Sigmoid colon (tissue), 7 donors: ENCODE data around the gene SLC35B2. TPM values are rescaled to one million over a fixed set of nuclear protein-coding genes. Genes with fewer than 3 reads are reported as not detected.
A peak's percentile ranks its signal among the peaks of the same experiment; 100 is the strongest.

Experiments used
- DNase-seq: peaks from one replicate; pipeline ENCODE4 v3.0.0-alpha.2; 2019
- H3K27ac ChIP-seq, 4 donors: fragments of 200-600 bp; sonication (generic); one replicate each; pipeline ENCODE4 v1.5.1; 2016 to 2019; ENCODE audit warnings: mild to moderate bottlenecking in 1 of 4
- H3K27me3 ChIP-seq, 3 donors: fragments of 200-600 bp; sonication (generic); one replicate each; pipeline ENCODE4 v1.5.1; 2019; ENCODE audit warnings: mild to moderate bottlenecking in 1 of 3
- H3K36me3 ChIP-seq, 4 donors: fragments of 200-600 bp; sonication (generic); one replicate each; pipeline ENCODE4 v1.5.1; 2016 to 2019
- H3K4me1 ChIP-seq, 4 donors: fragments of 200-600 bp; sonication (generic); one replicate each; pipeline ENCODE4 v1.5.1; 2017 to 2019
- H3K4me3 ChIP-seq, 4 donors: fragments of 200-600 bp; sonication (generic); one replicate each; pipeline ENCODE4 v1.5.1; 2017 to 2019; ENCODE audit warnings: mild to moderate bottlenecking in 2 of 4, moderate library complexity in 1 of 4
- H3K9me3 ChIP-seq, 4 donors: fragments of 200-600 bp in 3 of 4; sonication (generic) in 3 of 4; one replicate each; pipeline versions ENCODE4 v1.5.1 to v1.6.1; 2013 to 2019
- EP300 ChIP-seq, 4 donors: sonication (generic); formaldehyde crosslinking; IDR thresholded peaks; one replicate each; pipeline ENCODE4 v1.6.1; 2017; ENCODE audit warnings: antibody characterized with exemption in 4 of 4
- POLR2A ChIP-seq, 2 donors: fragments of 450-650 bp; IDR thresholded peaks; one replicate each; pipeline ENCODE4 v1.6.1; 2016; ENCODE audit warnings: antibody characterized with exemption in 2 of 2, mild to moderate bottlenecking in 2 of 2, moderate library complexity in 2 of 2
- POLR2AphosphoS5 ChIP-seq, 4 donors: sonication (generic); formaldehyde crosslinking; IDR thresholded peaks; one replicate each; pipeline ENCODE4 v1.6.1; 2017; ENCODE audit warnings: antibody characterized with exemption in 4 of 4
- WGBS, 2 donors: extraction: QIAGEN DNeasy Blood & Tissue Kit; methylation state at CpG; one replicate each; pipeline ENCODE4 v1.1.7; 2013; 5-methylcytosine and 5-hydroxymethylcytosine counted together
- intact Hi-C: fragments of 100-400 bp; cut with DNase I; formaldehyde crosslinking; loops from one replicate; pipeline ENCODE4 v1.15.1; 2023
- polyA plus RNA-seq, 3 donors: library from polyadenylated mRNA; stranded (reverse); fragments of 200-250 nt; gene quantifications; one replicate each; pipeline ENCODE4 v1.2.3, GENCODE V29; 2013
- total RNA-seq, 4 donors: library from RNA; depleted of rRNA; stranded (reverse); fragments of >200 nt; gene quantifications; one replicate each; pipeline ENCODE4 v1.1.0, GENCODE V29; 2016
- TF ChIP-seq, protein P1 (sequence below), 4 experiments: fragments of 450-650 bp in 3 of 4; fragments of 200-600 bp in 1 of 4; IDR thresholded peaks; one replicate each; pipeline ENCODE4 v1.5.1; 2016 to 2019; ENCODE audit warnings: antibody characterized with exemption in 4 of 4, mild to moderate bottlenecking in 3 of 4, moderate library complexity in 2 of 4
- donor health status: healthy with polysubstance abuse.
- donor health status: Bipolar disorder and iron deficiency.
- donor health status: healthy.

SLC35B2 gene
- total and polyA plus RNA-seq, 7 donors = 7.2 to 36.9 (median 25.7) TPM

DNA sequence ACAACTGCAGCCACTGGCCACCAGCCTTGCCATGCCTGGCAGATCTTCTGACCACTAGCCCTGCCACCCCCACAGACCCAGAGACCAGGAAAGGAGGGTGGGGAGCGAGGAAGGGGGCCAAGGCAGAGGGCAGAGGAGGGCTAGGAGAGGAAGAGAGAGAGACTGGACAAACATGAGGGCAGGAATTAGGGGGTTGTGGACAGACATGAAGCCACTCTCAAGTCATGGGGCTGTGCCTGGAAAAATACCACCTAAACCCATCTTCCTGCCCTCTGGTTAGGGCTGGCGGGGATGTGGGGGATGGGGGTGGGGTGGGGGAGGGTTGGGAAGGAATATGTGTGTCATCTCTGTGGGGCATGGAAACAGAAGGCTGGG lies 35.4 kb downstream of the SLC35B2 start:
- intact Hi-C loops = loop anchor here (1.0 to 5.0 kb wide), 3 partner anchors 12 to 450 kb away; partner anchors contain the start of genes MRPL14, TMEM63B and VEGFA
- H3K4me3 ChIP-seq = peak overlapping the region; percentile 63 to 78 (median 68)

DNA sequence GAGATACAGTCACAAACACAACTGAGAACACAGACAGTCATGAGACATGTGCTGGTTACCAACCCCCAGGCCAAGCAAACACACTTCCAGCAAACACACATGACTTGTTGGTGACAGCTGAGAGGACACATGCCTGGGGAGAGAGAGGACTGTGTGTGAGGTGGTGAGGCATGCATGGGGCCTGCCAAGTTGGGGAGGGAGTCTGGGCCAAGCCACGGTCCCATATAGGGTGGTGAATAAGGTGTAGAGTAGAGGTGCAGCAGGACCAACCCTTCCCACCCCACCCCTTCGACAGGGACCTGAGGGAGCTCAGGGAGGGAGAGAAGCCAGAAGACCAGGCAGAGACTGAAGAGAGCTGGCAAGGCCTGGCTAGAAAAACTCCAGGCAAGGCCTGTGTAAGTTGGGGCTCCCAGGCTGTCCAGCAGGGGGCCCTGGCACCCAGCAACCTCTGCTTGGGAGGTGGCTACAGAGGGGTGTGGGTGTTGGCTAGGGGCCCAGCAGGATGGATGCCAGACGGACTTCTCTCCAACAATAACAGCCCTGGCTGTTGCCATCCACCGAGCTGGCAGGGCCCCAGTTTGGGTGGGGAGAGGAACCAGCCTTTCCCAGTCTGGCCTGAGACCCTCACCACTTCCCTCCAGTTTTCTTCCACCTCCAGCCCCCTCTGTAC lies 35.9 kb downstream of the SLC35B2 start:
- H3K4me3 ChIP-seq = peak overlapping the region; percentile 63 to 78 (median 68)
- peak overlapping the region; percentile 94 to 98 (median 97) for H3K27ac ChIP-seq
- no peak for TF ChIP-seq POLR2A (IDR thresholded peaks at IDR 0.05)
- peak in 2 of 4 donors; percentile 28 to 67 for TF ChIP-seq EP300 (IDR thresholded peaks at IDR 0.05)
- TF ChIP-seq, protein P1, sequence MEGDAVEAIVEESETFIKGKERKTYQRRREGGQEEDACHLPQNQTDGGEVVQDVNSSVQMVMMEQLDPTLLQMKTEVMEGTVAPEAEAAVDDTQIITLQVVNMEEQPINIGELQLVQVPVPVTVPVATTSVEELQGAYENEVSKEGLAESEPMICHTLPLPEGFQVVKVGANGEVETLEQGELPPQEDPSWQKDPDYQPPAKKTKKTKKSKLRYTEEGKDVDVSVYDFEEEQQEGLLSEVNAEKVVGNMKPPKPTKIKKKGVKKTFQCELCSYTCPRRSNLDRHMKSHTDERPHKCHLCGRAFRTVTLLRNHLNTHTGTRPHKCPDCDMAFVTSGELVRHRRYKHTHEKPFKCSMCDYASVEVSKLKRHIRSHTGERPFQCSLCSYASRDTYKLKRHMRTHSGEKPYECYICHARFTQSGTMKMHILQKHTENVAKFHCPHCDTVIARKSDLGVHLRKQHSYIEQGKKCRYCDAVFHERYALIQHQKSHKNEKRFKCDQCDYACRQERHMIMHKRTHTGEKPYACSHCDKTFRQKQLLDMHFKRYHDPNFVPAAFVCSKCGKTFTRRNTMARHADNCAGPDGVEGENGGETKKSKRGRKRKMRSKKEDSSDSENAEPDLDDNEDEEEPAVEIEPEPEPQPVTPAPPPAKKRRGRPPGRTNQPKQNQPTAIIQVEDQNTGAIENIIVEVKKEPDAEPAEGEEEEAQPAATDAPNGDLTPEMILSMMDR (IDR thresholded peaks at IDR 0.05) = peak; percentile 84 to 93 (median 90)
- peak; percentile 68 to 94 (median 74) for TF ChIP-seq POLR2AphosphoS5 (IDR thresholded peaks at IDR 0.05)
- no peaks in the 10 kb centered on the region for H3K27me3 ChIP-seq
- intact Hi-C loops = loop anchor here (1.0 to 5.0 kb wide), 3 partner anchors 13 to 449 kb away; partner anchors contain the start of genes MRPL14, TMEM63B and VEGFA
- no peaks in the 10 kb centered on the region for H3K9me3 ChIP-seq
- peaks cover 0 to 94% (median 89%) of the 10 kb centered on the region in 4 donors for H3K4me1 ChIP-seq
- WGBS, 2 donors = 4 to 13% methylated on average over 4 of the region's 4 CpGs
- peak; percentile 98 for DNase-seq
- no peaks in the 10 kb centered on the region for H3K36me3 ChIP-seq

More for the DNA sequence above, 35.4 kb downstream of the SLC35B2 start:
- Histone ChIP-seq H3K27ac (peak overlapping the region; percentile 94 to 98 (median 97)), H3K27me3 (no peaks in the 10 kb centered on the region), H3K4me1 (peaks cover 0 to 94% (median 89%) of the 10 kb centered on the region in 4 donors), H3K9me3 (no peaks in the 10 kb centered on the region), H3K36me3 (no peaks in the 10 kb centered on the region)
- no peak for DNase-seq
- WGBS, 2 donors = 30 to 75% methylated on average over 2 of the region's 2 CpGs
- TF ChIP-seq POLR2A (IDR thresholded peaks at IDR 0.05) (no peak), POLR2AphosphoS5 (IDR thresholded peaks at IDR 0.05) (no peak), EP300 (IDR thresholded peaks at IDR 0.05) (no peak)
- TF ChIP-seq, protein P1 (IDR thresholded peaks at IDR 0.05) = no peak

DNA sequence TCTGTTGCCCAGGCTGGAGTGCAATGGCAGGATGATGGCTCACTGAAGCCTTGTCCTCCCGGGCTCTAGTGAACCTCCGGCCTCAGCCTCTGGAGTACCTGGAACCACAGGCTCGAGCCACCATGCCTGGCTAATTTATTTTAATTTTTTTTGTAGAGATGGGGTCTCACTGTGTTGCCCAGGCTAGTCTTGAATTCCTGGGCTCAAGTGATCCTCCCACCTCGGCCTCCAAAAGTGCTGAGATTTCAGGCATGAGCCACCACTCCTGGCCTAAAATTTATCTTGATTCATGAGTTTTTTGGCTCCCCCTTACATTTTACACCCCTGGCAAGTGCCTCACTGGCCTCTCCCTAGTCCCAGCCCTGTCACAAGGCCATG lies 36.4 kb downstream of the SLC35B2 start:
- intact Hi-C loops = loop anchor here (1.0 to 5.0 kb wide), 3 partner anchors 13 to 449 kb away; partner anchors contain the start of genes MRPL14, TMEM63B and VEGFA
- H3K27ac ChIP-seq = peak overlapping the region; percentile 94 to 98 (median 97)
- no peaks in the 10 kb centered on the region for H3K27me3 ChIP-seq
- peaks cover 0 to 94% (median 86%) of the 10 kb centered on the region in 4 donors for H3K4me1 ChIP-seq
- WGBS, 2 donors = 90 to 93% methylated on average over 4 of the region's 4 CpGs
- no peak overlapping the region for H3K4me3 ChIP-seq
- no peaks in the 10 kb centered on the region for H3K36me3 ChIP-seq
- DNase-seq = no peak
- TF ChIP-seq POLR2AphosphoS5 (IDR thresholded peaks at IDR 0.05) (no peak), EP300 (IDR thresholded peaks at IDR 0.05) (no peak), POLR2A (IDR thresholded peaks at IDR 0.05) (no peak)
- TF ChIP-seq, protein P1 (IDR thresholded peaks at IDR 0.05) = no peak
- no peaks in the 10 kb centered on the region for H3K9me3 ChIP-seq

DNA sequence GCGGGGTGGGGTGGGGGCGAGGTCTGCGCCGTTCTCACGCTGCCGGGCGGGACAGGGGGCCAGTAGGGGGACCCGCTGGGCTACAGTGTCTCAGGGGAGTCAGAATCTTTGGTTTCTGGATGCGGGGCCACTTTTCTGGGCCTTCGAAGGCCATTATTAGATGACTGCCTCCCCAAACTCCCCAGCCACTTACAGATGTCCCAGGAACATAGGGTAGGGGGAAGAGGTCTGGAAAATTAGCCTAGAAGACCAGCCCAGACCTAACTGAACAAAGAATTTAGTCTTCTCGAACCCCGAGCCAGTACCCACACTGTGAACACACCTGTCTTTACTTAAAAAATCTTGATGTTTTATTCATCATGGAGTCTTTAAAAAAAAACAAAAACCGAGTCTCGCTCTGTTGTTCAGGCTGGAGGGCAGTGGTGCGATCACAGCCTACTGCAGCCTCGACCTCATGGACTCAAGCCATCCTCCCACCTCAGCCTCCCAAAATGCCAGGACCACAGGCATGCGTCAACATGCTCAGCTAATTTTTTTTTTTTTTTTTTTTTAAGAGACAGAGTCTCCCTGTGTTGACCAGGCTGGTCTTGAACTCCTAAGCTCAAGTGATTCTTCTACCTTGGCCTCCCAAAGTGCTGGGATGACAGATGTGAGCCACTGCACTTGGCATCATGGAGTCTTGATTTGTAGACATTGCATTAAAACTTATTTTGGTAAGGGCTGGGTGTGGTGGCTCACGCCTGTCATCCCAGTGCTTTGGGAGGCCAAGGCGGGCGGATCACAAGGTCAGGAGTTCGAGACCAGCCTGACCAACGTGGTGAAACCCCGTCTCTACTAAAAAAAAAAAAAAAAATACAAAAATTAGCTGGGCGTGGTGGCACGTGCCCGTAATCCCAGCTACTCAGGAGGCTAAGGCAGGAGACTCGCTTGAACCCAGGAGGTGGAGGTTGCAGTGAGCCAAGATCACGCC lies 37.2 kb downstream of the SLC35B2 start:
- Histone ChIP-seq H3K9me3 (no peaks in the 10 kb centered on the region), H3K27me3 (no peaks in the 10 kb centered on the region), H3K4me1 (peaks cover 0 to 87% (median 77%) of the 10 kb centered on the region in 4 donors), H3K4me3 (peak overlapping the region; percentile 52 to 66 (median 62)), H3K36me3 (no peaks in the 10 kb centered on the region), H3K27ac (peak overlapping the region; percentile 94 to 98 (median 97))
- TF ChIP-seq EP300 (IDR thresholded peaks at IDR 0.05) (no peak), POLR2A (IDR thresholded peaks at IDR 0.05) (no peak), POLR2AphosphoS5 (IDR thresholded peaks at IDR 0.05) (no peak)
- TF ChIP-seq, protein P1 (IDR thresholded peaks at IDR 0.05) = no peak
- WGBS, 2 donors = 55 to 59% methylated on average over 28 of the region's 28 CpGs
- intact Hi-C loops = loop anchor here (5.0 kb wide), 2 partner anchors 93 to 448 kb away; partner anchors contain the start of genes MRPL14, TMEM63B and VEGFA
- DNase-seq = no peak
